Gastroesophageal sphincter (tissue), 4 donors: ENCODE measurements around the gene UBE2R2. TPM values are rescaled to one million over a fixed set of nuclear protein-coding genes. Genes with fewer than 3 reads are reported as not detected.

Experiments used
- ATAC-seq: fragments of 150-250 bp; one replicate; pipeline ENCODE4 v1.9.1; 2016; ENCODE audit warnings: mild to moderate bottlenecking, moderate library complexity
- H3K27ac ChIP-seq, 4 donors: fragments of 200-600 bp; sonication (generic) in 3 of 4; 1 replicate in 3 of 4; 2 replicates in 1 of 4; pipeline ENCODE4 v1.5.1; 2016 to 2019
- H3K27me3 ChIP-seq: fragments of 200-600 bp; sonication (generic); one replicate; pipeline ENCODE4 v1.5.1; 2019
- H3K36me3 ChIP-seq, 2 donors: fragments of 200-600 bp; sonication (generic); one replicate each; pipeline ENCODE4 v1.5.1; 2019; ENCODE audit warnings: control low read depth in 1 of 2
- H3K4me1 ChIP-seq, 3 donors: fragments of 200-600 bp; sonication (generic); 1 replicate in 2 of 3; 2 replicates in 1 of 3; pipeline ENCODE4 v1.5.1; 2016 to 2019; ENCODE audit warnings: control low read depth in 2 of 3
- H3K4me3 ChIP-seq, 2 donors: fragments of 200-600 bp; sonication (generic); one replicate each; pipeline ENCODE4 v1.5.1; 2019; ENCODE audit warnings: mild to moderate bottlenecking in 1 of 2, moderate library complexity in 1 of 2
- H3K9me3 ChIP-seq, 3 donors: fragments of 200-600 bp; sonication (generic); one replicate each; pipeline ENCODE4 v1.5.1; 2017 to 2019; ENCODE audit warnings: control low read depth in 2 of 3
- CTCF ChIP-seq, 4 experiments: fragments of 200-600 bp in 2 of 4; fragments of 450-650 bp in 2 of 4; sonication (generic) in 1 of 4; IDR thresholded peaks; one replicate each; pipeline ENCODE4 v1.5.1; 2017 to 2019; ENCODE audit warnings: antibody characterized with exemption in 4 of 4, mild to moderate bottlenecking in 2 of 4, moderate library complexity in 2 of 4
- EP300 ChIP-seq: sonication (generic); formaldehyde crosslinking; IDR thresholded peaks from one replicate; pipeline ENCODE4 v1.6.1; 2017; ENCODE audit warnings: antibody characterized with exemption, mild to moderate bottlenecking
- POLR2A ChIP-seq, 2 donors: fragments of 450-650 bp; IDR thresholded peaks; one replicate each; pipeline ENCODE4 v1.6.1; 2017; ENCODE audit warnings: antibody characterized with exemption in 2 of 2, mild to moderate bottlenecking in 2 of 2, moderate library complexity in 1 of 2
- POLR2AphosphoS5 ChIP-seq: sonication (generic); formaldehyde crosslinking; IDR thresholded peaks from one replicate; pipeline ENCODE4 v1.6.1; 2017; ENCODE audit warnings: antibody characterized with exemption
- WGBS, 2 donors: methylation state at CpG; one replicate each; pipeline ENCODE4 v1.1.5; 2018; ENCODE audit warnings: low coverage in 1 of 2; 5-methylcytosine and 5-hydroxymethylcytosine counted together
- total RNA-seq, 4 donors: library from RNA; depleted of rRNA; stranded (reverse); fragments of >200 nt; gene quantifications; one replicate each; pipeline ENCODE4 v1.1.0, GENCODE V29; 2016

The UBE2R2 gene
- total RNA-seq, 4 donors from 2014 or later: 26.5 to 43.9 (median 33.0) TPM

DNA sequence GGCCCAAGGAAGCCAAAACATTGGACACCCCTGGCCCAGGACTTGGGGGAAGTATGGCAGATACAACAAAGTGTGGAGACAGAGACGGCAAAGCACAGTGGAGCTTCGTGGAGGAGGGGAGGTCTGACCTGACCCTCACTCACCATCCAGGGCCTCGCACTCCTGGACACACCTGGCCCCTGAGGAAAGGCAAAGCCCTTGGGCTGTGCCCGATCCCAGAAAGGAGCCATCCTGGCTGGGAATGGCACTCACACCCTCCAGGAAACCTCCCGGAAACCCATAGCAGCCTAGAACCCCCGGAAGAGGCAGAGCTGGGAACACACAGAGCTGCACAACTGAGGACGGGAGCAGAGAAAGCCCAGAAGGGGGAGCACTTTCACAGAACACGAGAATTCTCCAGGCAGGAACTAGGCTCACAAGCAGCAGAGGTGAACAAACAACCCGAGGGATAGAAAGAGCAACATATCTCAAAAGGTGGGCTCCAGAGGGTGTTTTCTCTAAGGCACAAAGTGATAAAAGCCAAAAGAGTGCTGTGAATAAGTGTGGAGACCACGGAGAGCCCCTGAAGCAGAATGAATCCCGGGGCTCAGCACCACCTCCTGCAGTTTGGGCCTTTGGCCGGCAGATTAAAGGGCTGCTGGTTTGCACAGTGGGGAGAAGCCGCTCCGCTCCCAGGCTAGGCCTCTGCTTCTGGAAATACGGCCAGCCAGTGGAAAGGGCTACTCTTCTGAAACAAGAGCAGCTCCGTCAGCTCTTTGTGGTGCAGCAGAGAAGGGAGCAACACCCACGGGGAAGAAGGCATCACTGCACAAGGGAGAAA, 108.2 kb downstream of the UBE2R2 start:
- Histone ChIP-seq H3K36me3 (peaks cover 0 to 96% of the 10 kb centered on the region in 2 donors), H3K4me3 (no peak overlapping the region), H3K27me3 (no peaks in the 10 kb centered on the region), H3K4me1 (peaks cover 0 to 13% (median 6%) of the 10 kb centered on the region in 3 donors), H3K27ac (peak overlapping the region in 2 of 4 donors; percentile 2 to 41), H3K9me3 (no peaks in the 10 kb centered on the region)
- TF ChIP-seq POLR2AphosphoS5 (no peak), CTCF (IDR thresholded peaks at IDR 0.05) (peak in 3 of 4 experiments; percentile 54 to 65 (median 58))
- WGBS, 2 donors: 18 to 40% methylated on average over 5 of the region's 17 CpGs
- peak; percentile 63 for ATAC-seq

DNA sequence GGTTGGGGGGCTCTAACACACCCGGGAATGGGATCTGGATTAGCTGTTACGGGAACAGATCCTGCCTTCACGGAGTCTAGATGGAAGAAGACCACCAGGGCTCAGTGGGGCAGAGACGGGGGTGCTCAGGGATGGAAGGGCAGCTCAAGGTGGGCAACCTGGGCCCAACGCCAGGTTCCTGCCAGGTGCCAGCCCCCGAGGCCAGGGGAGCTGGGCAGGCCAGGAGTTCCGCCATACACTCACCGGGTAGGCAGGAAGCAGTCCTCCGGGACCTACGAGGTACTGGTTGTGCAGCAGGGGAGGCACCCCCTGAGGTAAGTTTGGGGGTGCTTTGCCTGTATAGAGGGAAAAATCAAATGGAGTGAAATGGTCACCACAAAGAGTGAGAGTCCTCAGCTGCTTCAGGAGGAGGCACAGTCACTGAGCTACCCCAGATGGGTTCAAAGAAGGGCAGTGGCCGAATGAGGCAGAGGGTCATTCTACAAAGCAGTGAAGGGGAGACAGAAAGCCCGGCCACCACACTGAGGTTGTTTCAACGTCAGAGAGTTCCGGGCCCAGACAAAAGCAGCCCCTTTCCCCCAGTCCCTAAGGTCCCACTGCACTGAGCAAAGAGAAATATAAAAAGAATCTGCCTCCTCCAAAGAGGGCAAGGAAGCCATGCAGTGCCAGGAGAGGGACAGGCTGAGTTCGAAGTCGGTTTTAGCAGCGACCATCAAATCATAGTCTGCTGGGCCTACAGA, 110.0 kb downstream of the UBE2R2 start:
- peaks cover 0 to 96% of the 10 kb centered on the region in 2 donors for H3K36me3 ChIP-seq
- H3K4me3 ChIP-seq: no peak overlapping the region
- no peaks in the 10 kb centered on the region for H3K9me3 ChIP-seq
- no peak for ATAC-seq
- 78 to 87% methylated on average over 5 of the region's 17 CpGs for WGBS, 2 donors
- peaks cover 0 to 13% (median 6%) of the 10 kb centered on the region in 3 donors for H3K4me1 ChIP-seq
- no peaks in the 10 kb centered on the region for H3K27me3 ChIP-seq
- TF ChIP-seq POLR2AphosphoS5 (no peak), CTCF (IDR thresholded peaks at IDR 0.05) (no peak), EP300 (no peak), POLR2A (IDR thresholded peaks at IDR 0.05) (no peak)
- peak overlapping the region in 1 of 4 donors; percentile 14 for H3K27ac ChIP-seq

DNA sequence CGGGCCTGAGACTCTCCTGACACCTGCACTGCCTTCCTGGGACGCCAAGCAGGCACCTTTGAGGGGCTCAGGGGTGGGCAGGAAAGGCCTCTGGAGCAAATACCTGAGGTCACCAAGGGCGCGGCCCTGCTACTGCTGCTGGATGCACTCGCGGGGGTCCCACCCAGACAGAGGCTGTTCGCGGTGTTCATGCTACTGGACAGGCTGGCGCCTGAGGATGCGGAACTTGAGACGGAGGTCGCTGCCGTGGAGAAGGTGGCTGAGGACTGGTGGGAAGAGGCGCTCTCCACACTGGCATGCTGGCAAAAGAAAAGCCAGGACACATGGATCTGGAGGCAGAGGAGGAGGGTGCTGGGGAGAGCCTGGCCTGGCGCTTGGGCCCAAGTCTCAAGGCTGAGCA, 110.7 kb downstream of the UBE2R2 start:
- 88 to 93% methylated on average over 1 to 9 of the region's 15 CpGs for WGBS, 2 donors
- no peak for ATAC-seq

GRCh38 chr9:33931326-33931725, 114.4 kb downstream of the UBE2R2 start:
- peaks cover 0 to 97% of the 10 kb centered on the region in 2 donors for H3K36me3 ChIP-seq

More for the DNA sequence above, 110.7 kb downstream of the UBE2R2 start:
- H3K27me3 ChIP-seq: no peaks in the 10 kb centered on the region
- no peaks in the 10 kb centered on the region for H3K9me3 ChIP-seq
- no peak overlapping the region for H3K27ac ChIP-seq
- H3K4me3 ChIP-seq: no peak overlapping the region
- peaks cover 0 to 13% (median 6%) of the 10 kb centered on the region in 3 donors for H3K4me1 ChIP-seq
- no peak for TF ChIP-seq POLR2A (IDR thresholded peaks at IDR 0.05)
- TF ChIP-seq CTCF (IDR thresholded peaks at IDR 0.05): no peak
- TF ChIP-seq POLR2AphosphoS5: no peak
- no peak for TF ChIP-seq EP300
- peaks cover 0 to 96% of the 10 kb centered on the region in 2 donors for H3K36me3 ChIP-seq

More at GRCh38 chr9:33931326-33931725, 114.4 kb downstream of the UBE2R2 start:
- no peaks in the 10 kb centered on the region for H3K9me3 ChIP-seq
- no CpG with 5 or more reads among the region's 3 CpGs for WGBS, 2 donors
- no peak overlapping the region for H3K27ac ChIP-seq
- H3K4me3 ChIP-seq: no peak overlapping the region
- no peaks in the 10 kb centered on the region for H3K4me1 ChIP-seq
- no peaks in the 10 kb centered on the region for H3K27me3 ChIP-seq
- no peak for TF ChIP-seq CTCF (IDR thresholded peaks at IDR 0.05)
- no peak for TF ChIP-seq POLR2AphosphoS5
- TF ChIP-seq POLR2A (IDR thresholded peaks at IDR 0.05): no peak
- no peak for TF ChIP-seq EP300
- no peak for ATAC-seq
